ENCODE measurements around the gene BCL7A.
A peak's percentile ranks its signal among the peaks of the same experiment; 100 is the strongest.
"Not testable (repeated sequence)": the region's sequence is repeated elsewhere in the genome, so short reads cannot be mapped to it uniquely, and the experiment has no call there.

Gene BCL7A

GRCh38 chr12:122021822-122022392 is at the start of gene BCL7A:
Gene BCL7A, plus strand, starts transcription at chr12:122021884. Its CDS starts 208 bp downstream, at chr12:122022092.
- peak; percentile 48 for DNase-seq

- no peak for DNase-seq
Measured at GRCh38 chr12:121974026-121974985, 47.4 kb upstream of the BCL7A start.

DNA sequence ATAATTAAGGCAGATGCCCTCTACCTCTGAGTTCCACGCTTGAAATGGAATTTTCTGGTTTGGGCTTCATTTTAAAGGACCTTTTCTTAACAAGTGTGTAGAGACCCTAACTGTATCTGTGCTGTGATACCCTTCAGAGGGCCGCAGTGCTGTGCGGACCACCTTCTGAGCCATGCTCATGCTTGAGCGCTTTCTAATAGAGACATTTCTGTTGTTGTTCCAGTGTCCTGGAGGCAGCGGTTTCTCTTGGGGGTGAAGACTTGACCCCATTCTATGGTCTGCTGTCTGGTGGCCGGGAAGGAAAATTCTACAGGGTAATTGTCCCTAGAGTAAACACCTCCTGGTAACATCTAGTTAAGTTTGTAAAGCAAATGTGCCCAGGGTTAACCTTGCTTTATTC is 46.7 kb upstream of the BCL7A start:
- no peak for DNase-seq

- no peak for DNase-seq
Measured at GRCh38 chr12:121976950-121977349, 44.7 kb upstream of the BCL7A start.

DNA sequence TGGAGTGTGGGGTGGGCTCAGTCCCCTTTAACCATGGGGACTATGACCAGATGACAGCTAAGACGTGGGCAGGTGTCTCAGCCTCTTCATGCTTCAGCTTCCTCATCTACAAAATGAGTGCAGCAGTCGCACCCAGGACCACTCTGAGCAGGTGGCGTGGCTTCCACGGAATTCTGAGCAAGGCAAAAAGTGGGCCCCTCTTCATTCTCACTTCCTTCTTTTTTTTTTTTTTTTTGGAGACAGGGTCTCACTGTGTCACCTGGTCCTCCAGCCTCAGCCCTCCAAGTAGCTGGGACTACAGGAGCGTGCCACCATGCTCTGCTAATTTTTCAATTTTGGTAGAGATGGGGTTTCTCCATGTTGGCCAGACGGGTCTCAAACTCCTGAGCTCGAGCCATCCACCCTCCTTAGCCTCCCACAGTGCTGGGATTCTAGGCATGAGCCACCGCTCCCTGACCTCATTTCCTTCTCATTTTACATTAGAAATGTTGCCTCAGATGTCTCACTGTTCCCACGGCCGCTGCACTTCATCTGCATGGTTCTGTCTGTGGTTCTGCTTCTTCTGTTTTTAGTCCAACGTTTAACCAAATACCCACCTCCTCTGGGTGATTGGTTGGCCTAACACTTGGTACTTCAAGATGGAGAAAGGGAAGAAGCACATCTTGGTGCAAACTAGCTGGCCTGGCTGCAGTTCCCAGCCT is 41.3 kb upstream of the BCL7A start:
- DNase-seq: no peak

DNA sequence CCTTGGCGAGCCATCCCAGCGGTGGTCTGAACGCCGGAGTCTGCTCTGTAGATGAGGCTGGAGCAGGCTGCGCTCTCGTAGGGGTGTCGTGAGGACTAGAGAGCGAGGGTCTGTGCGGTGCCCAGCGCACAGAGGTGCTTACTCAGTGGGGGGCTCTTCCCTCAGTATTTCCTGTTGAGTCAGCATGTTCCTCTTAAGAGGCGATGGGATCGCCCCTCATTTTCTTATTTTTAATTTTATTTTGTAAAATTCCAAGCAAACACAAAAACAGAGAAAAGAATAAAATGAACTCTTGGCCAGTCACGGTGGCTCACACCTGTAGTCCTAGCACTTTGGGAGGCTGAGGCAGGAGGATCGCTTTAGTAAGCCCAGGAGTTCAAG is 40.8 kb upstream of the BCL7A start:
- no peak for DNase-seq

- DNase-seq: no peak
Measured at GRCh38 chr12:121981456-121981855, 40.2 kb upstream of the BCL7A start.

- no peak for DNase-seq
Measured at GRCh38 chr12:121982950-121983349, 38.7 kb upstream of the BCL7A start.

DNA sequence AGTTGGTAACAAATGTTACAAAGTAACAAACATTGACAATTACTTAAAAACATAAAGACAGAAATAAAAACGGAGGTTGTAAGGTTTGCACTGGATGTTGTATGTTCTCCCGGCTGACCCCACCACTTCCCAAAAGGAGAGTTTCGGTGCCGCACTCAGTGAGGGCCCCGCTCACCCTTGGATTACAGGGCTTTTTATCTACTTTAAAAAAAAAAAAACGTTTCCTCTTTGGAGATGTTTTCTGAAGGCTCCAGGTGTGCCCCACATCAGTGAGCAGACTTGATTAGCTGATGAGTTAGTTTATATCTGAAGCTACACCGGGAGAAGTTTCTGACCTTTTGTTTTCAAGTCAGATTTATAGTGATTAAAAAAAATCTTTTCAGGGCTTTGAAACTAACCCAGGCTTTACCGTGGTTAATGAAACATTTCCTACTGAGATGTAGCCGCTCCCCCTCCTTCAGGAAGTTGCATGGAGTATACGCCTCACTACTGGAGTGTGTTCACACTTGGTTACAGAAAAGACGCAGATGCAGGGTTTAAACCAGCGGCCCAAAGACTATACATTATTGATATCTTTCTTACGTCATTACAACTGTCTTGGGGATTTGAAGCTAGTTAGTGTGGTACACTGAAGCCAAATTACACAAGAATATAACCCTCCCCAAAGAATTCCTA is 38.0 kb upstream of the BCL7A start:
- DNase-seq: no peak

DNA sequence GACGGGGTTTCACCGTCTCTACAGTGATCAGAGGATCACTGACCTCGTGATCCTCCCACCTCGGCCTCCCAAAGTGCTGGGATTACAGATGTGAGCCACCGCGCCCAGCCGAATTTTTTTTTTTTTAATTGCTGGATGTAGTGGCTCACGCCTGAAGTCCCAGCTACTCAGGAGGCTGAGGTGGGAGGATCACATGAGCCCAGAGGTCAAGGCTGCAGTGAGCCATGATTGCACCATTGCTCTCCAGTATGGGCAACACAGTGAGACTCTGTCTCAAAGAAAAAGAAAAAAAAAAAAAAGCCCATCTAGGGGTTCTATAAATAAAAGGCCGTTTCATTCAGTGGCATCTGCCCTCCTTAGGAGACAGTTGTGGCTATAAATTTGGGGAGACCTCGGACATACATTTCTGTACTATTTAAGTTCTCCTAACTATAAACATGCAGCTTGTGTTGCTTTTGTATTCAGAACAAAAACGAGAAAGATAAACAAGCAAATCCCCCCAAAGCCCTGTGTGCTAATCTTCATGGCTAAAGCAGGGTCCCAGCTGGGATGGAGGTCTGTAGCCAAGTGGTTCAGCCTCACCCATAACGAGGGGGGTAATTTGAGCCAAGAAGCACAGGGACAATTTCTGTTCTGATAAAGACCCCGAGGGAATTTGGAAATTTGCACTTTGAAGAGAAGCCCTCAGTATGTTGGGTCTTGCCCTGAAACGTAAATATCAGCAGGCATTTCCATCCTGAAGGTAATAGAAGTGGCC is 35.0 kb upstream of the BCL7A start:
- no peak for DNase-seq

DNA sequence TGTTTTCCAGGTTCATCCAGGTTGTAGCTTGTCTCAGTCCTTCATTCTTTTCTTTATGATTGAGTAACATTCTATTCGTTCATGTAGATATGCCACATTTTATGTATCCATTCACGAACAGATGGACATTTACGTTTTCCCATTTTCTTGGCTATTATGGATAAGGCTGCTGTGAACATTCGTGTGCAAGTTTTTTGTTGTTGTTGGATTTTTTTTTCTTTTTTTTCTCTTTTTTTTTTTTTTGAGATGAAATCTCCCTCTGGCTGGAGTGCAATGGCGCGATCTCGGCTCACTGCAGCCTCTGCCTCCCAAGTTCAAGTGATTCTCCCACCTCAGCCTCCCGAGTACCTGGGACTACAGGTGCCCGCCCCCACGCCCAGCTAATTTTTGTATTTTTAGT is 33.2 kb upstream of the BCL7A start:
- not testable (repeated sequence) for DNase-seq

DNA sequence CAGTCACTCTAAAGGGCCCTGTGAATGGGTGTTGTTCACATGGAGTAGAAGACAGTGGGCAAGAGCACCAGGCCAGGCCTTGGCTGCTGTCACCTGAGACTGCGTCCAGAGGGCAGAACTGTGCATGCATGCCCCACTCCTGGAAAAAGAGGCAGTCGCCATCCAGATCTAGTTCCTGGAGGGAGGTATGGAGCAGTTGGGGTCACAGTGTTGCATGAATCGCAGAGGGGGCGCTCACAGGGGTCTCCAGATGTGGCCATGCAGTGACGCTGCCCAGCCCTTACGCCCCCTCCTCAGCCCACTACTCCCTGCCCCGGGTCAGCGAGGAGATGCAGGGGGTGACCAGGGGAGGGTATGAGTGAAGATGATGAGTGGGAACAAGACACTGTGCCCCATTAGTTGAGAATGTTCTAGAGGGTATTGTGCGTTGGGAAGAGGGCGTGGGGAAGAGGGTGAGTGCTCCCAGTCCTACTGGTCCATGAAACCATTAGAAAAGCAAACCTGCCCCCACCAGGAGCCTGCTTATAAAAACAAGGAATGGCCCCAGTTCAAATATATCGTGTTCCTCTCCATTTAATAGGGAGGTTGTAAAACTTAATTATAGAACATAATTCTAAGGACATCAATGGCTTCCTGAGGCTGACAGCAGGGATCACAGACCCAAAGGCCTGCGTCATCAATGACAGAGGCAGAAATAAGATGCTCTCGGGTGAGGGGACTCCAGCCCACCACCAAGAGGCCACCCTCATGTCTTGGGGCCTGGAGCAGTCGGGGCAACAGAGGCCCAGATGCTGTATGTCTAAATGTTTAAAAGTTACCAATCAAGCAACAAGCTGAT is 32.2 kb upstream of the BCL7A start:
- DNase-seq: no peak

GRCh38 chr12:121990114-121990647 is 31.5 kb upstream of the BCL7A start:
- no peak for DNase-seq

DNA sequence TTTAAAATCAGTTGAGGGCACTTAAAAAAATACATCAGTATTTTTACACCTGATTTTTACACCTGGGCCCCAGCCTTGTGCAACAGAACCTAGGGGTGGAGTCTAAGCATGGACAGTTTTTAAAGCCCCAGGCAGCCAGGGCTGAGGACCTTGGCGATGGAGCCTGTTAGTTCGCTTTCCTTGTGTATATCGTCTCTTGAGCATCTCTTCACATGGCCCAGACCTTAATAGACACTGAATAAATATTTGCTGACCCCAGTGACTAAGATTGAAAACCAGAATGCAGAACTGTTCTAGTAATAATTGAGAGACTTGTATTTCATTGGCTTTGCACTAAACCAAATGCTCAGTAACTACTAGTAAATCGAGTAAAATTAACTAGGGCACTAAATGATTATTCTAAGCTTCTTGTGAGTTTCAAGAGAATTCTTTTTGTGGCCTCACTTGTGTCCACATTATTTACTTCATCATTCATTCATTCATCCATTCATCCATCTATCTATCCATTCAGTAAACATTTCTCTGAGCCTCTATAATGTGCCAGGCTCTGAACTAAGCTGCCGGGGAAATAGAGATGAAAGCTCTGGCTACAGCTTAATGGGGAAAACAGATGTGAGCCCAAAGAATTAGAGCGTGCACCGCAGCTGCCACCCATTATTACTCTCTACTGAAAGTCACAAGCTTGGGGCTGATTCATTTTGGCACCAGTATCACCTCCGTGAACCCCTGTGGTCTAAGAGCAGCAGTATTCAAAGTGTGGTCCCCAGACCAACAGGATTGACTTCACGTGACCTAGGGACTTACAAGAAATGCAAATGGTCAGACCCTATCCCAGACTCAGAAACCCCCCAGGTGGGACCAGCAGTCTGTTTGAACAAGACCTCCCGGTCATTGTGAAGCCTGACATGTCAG is 30.7 kb upstream of the BCL7A start:
- DNase-seq: no peak

- peak; percentile 9 for DNase-seq
Measured at GRCh38 chr12:121992059-121992879, 29.4 kb upstream of the BCL7A start.

DNA sequence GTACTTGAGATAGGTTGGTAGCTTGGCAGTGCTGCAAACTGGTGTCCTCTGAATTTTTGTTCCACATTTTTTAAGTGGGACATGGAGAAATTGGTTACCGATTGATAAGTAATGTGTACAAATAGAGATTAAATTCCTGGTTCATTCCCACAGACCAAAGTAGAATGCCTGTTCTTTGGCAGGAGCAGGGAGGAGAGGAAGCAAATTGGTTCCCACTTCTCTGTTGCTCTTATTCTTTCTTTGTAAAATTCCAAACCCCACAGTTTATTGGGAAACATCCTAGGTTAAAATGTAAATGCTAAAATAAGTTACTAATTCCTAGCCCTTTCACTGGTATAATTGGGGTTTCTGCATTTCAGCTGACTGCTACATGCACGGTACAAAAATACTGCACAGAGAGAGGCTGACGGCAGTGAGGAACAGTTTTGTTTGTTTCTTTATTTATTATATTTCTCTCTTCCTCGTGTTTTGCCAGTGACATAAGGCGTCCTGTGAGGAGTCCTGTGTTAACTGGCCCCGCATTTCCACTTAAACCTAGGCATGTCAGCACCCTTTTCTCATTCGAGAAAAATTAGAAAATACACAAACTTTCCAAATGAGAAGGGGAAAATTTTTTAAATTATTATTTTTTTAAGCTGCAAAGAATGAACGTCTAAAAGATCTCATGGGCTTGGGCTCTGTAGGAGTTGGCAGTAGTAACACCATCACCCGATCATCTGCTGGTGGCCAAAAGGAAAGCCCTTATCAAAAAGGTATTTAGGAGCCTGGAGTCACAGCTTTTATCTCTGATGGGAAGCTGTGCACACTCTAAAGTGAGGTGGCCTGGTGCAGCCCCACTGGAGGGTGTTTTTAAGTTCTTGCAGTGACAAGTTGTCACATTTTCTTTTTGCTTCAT is 25.4 kb upstream of the BCL7A start:
- DNase-seq: no peak

DNA sequence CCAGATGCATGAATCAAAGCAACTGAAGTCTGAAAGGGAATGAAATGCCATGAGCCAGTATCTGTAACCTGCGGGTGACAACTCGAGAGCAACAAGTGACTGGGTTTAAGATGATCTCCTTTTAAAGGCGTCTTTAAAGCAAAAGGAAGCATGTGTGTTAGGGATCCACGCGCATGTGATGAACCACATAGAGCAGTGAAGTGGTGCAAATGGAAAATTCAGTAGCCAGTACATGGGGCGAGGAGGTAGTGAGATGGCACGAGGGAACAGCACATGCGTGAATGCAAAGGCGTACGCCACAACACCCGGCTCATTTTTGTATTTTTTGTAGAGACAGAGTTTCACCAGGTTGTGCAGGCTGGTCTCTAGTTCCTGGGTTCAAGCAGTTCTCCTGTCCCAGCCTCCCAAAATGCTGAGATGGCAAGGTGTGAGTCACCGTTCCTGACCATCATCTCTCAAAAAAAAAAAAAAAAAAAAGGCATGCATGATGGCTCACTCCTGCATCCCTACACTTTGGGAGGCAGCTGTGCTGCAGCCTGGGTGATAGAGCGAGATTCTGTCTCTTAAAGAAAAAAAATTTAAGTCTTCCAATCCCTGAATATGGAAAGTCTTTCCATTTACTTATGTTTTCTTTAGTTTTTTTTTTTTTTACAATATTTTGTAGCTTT is 24.6 kb upstream of the BCL7A start:
- DNase-seq: no peak
